Nephron progenitor cell (in vitro differentiated cells): Measurements from ENCODE around the gene HEBP2.

Experiments
- DNase-seq: peaks from one replicate; pipeline ENCODE4 v3.0.0; 2021
- H3K27ac Mint-ChIP-seq: 2 replicates; pipeline ENCODE4 v1.8.0; 2021; ENCODE audit warnings: mild to moderate bottlenecking, moderate library complexity, mixed read lengths
- H3K27me3 Mint-ChIP-seq: 2 replicates; pipeline ENCODE4 v1.8.0; 2021; ENCODE audit warnings: mild to moderate bottlenecking, low read depth, mixed read lengths; ENCODE audit not compliant: poor library complexity
- H3K36me3 Mint-ChIP-seq: 2 replicates; pipeline ENCODE4 v1.8.0; 2021; ENCODE audit warnings: low read depth, mixed read lengths
- H3K4me1 Mint-ChIP-seq: 2 replicates; pipeline ENCODE4 v1.8.0; 2021; ENCODE audit warnings: mixed read lengths
- H3K4me3 Mint-ChIP-seq: 2 replicates; pipeline ENCODE4 v1.8.0; 2021; ENCODE audit warnings: mild to moderate bottlenecking, moderate library complexity, mixed read lengths
- H3K9me3 Mint-ChIP-seq: 2 replicates; pipeline ENCODE4 v1.8.0; 2021; ENCODE audit warnings: mild to moderate bottlenecking, moderate library complexity, mixed read lengths
- CTCF ChIP-seq: fragments of 200-600 bp; sonication (generic); IDR thresholded peaks from 2 replicates; pipeline ENCODE4 v1.5.0; 2021; ENCODE audit warnings: antibody characterized with exemption

HEBP2 gene

DNA sequence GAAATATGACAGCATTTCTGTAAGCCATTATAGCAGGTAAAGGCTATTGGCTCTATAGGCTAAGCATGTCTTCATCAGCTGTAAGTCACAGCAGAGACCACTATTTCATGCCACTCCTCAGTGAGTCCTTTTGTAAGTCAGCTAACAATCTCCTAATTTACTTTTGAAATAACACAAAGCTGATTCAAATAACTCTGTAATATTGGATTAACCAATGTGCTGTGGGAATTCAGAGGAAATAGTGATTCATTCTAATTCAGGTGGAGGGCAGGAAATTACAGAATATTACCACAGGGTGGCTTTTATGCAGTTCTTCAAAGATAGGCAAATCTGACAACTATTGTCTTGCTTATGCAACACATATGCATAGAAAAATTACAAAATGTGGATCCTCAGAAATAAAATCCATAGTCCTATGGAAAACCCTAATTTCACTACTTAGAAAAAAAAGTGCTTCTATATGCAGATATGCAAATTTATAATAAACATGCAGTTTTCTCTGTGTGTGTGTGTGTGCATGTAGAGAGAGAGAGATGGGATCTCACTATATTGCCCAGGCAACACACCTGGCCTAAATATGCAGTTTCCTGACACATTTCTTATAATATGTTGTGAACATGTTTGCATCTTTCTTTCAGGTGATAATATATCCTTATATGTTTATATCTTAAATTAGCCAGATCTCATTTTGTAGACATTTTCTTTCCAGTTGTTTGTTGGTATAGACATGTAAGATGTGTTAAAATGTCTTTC lies 31.1 kb upstream of the HEBP2 start:
- Mint-ChIP-seq H3K4me1 (peaks cover 33% of the 10 kb centered on the region), H3K36me3 (no peaks in the 10 kb centered on the region), H3K9me3 (peaks cover 2% of the 10 kb centered on the region), H3K27me3 (peaks cover 3% of the 10 kb centered on the region), H3K27ac (no peak overlapping the region), H3K4me3 (no peak overlapping the region)
- no peak for TF ChIP-seq CTCF
- DNase-seq: no peak

GRCh38 chr6:138374230-138374629 lies 29.8 kb upstream of the HEBP2 start:
- H3K36me3 Mint-ChIP-seq: no peaks in the 10 kb centered on the region
- no peak for DNase-seq
- peaks cover 3% of the 10 kb centered on the region for H3K27me3 Mint-ChIP-seq
- TF ChIP-seq CTCF: no peak
- peak overlapping the region; percentile 6 for H3K27ac Mint-ChIP-seq
- peaks cover 33% of the 10 kb centered on the region for H3K4me1 Mint-ChIP-seq
- H3K4me3 Mint-ChIP-seq: no peak overlapping the region
- no peaks in the 10 kb centered on the region for H3K9me3 Mint-ChIP-seq

- H3K9me3 Mint-ChIP-seq: no peaks in the 10 kb centered on the region
- peaks cover 3% of the 10 kb centered on the region for H3K27me3 Mint-ChIP-seq
- H3K27ac Mint-ChIP-seq: no peak overlapping the region
- TF ChIP-seq CTCF: no peak
- no peak overlapping the region for H3K4me3 Mint-ChIP-seq
- peaks cover 31% of the 10 kb centered on the region for H3K4me1 Mint-ChIP-seq
- DNase-seq: no peak
- H3K36me3 Mint-ChIP-seq: no peaks in the 10 kb centered on the region
Measured at GRCh38 chr6:138374815-138375214, 29.2 kb upstream of the HEBP2 start.

- no peak overlapping the region for H3K4me3 Mint-ChIP-seq
- peaks cover 3% of the 10 kb centered on the region for H3K27me3 Mint-ChIP-seq
- no peaks in the 10 kb centered on the region for H3K9me3 Mint-ChIP-seq
- no peak overlapping the region for H3K27ac Mint-ChIP-seq
- no peaks in the 10 kb centered on the region for H3K36me3 Mint-ChIP-seq
- peaks cover 9% of the 10 kb centered on the region for H3K4me1 Mint-ChIP-seq
- no peak for TF ChIP-seq CTCF
- DNase-seq: no peak
Measured at GRCh38 chr6:138377042-138377441, 27.0 kb upstream of the HEBP2 start.

DNA sequence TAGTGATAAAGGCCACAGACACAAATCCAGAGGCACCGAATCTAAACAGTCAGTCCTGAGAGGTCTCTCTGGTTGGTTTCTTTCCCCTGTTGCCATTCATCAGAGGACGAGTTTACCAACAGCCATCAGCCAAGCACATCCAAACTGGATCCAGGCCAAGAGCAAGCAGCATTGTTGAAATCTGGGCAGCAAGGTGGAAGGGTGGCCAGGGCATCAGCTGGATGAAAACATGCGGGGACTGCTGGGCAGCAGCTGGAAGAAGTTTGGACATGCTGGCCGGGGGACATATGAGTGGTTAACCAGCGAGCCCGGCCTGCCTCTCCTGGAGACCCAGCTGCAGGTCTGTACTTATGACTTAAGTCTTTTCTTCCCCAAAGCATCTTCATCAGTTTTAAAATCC lies 26.2 kb upstream of the HEBP2 start, which contains the start of gene SMIM28:
TSS of gene SMIM28 (plus strand) at position 62 of the 400 bp plus-strand sequence. CDS start at position 230, 168 bp downstream.
- Mint-ChIP-seq H3K36me3 (no peaks in the 10 kb centered on the region), H3K4me1 (peaks cover 5% of the 10 kb centered on the region), H3K27ac (peak within 1 kb of the TSS; percentile 34), H3K4me3 (no peak within 1 kb of the TSS), H3K9me3 (no peaks in the 10 kb centered on the region), H3K27me3 (peaks cover 3% of the 10 kb centered on the region)
- DNase-seq: no peak
- no peak for TF ChIP-seq CTCF

- no peak for TF ChIP-seq CTCF
- Mint-ChIP-seq H3K27ac (no peak overlapping the region), H3K27me3 (peaks cover 3% of the 10 kb centered on the region), H3K36me3 (no peaks in the 10 kb centered on the region), H3K4me1 (peaks cover 9% of the 10 kb centered on the region), H3K9me3 (no peaks in the 10 kb centered on the region), H3K4me3 (no peak overlapping the region)
- DNase-seq: no peak
Measured at GRCh38 chr6:138378463-138378862, 25.6 kb upstream of the HEBP2 start.
